T-cell (primary cell): ENCODE data around the gene ITGAE. TPM values are rescaled to one million over a fixed set of nuclear protein-coding genes. Genes with fewer than 3 reads are reported as not detected.

ENCODE experiments used
- ATAC-seq, 4 experiments: fragments of 200-7000 bp in 3 of 4; fragments of 150-1000 bp in 1 of 4; cut with Tn5 transposase; replicated peaks in 1 of 4; 1 replicate in 3 of 4; 2 replicates in 1 of 4; pipeline ENCODE4 v1.10.0; 2021; ENCODE audit warnings: moderate library complexity in 3 of 4, mild to moderate bottlenecking in 2 of 4, moderate number of reproducible peaks in 1 of 4
- CTCF ChIA-PET, 2 donors: fragments of 300-600 bp; sonication (Branson Sonifier 250); formaldehyde crosslinking; loops; one replicate each; lab custom pipeline; 2022; ENCODE audit warnings: antibody characterized with exemption in 2 of 2; lab: Charles Lee
- POLR2A ChIA-PET, 2 donors: fragments of 300-600 bp; sonication (Branson Sonifier 250); formaldehyde crosslinking; loops; one replicate each; lab custom pipeline; 2022; ENCODE audit warnings: antibody characterized with exemption in 2 of 2; lab: Charles Lee
- DNase-seq, 35 experiments: peaks; one replicate each; pipeline versions ENCODE4 v3.0.0 to v3.0.0-alpha.2; 2013 to 2023
- H3K27ac ChIP-seq: one replicate; pipeline ENCODE4 v1.5.1; 2013; ENCODE audit warnings: low read length
- H3K27me3 ChIP-seq, 2 experiments: replicated peaks in 1 of 2; 1 replicate in 1 of 2; 2 replicates in 1 of 2; pipeline versions ENCODE4 v1.6.1 to v1.7.0; 2013; ENCODE audit warnings: low read length in 1 of 2, mixed read lengths in 1 of 2; ENCODE audit not compliant: control insufficient read depth in 2 of 2, insufficient read depth in 2 of 2; ENCODE audit errors: extremely low read depth in 1 of 2
- H3K36me3 ChIP-seq, 2 donors: 1 replicate in 1 of 2; 2 replicates in 1 of 2; pipeline versions ENCODE4 v1.6.1 to v1.7.0; 2013; ENCODE audit warnings: low read length in 1 of 2; ENCODE audit not compliant: control insufficient read depth in 2 of 2, insufficient read depth in 1 of 2; ENCODE audit errors: extremely low read depth in 1 of 2
- H3K4me1 ChIP-seq, 2 experiments: 1 replicate in 1 of 2; 2 replicates in 1 of 2; pipeline versions ENCODE4 v1.6.1 to v1.7.0; 2013; ENCODE audit warnings: low read length in 2 of 2, mixed read lengths in 1 of 2; ENCODE audit not compliant: insufficient read depth in 2 of 2, control insufficient read depth in 1 of 2; ENCODE audit errors: extremely low read depth in 1 of 2
- H3K4me3 ChIP-seq, 2 donors: 1 replicate in 1 of 2; 2 replicates in 1 of 2; pipeline versions ENCODE4 v1.5.1 to v1.7.0; 2013; ENCODE audit warnings: mild to moderate bottlenecking in 2 of 2, low read length in 1 of 2, moderate library complexity in 1 of 2; ENCODE audit not compliant: control insufficient read depth in 1 of 2; ENCODE audit errors: extremely low read depth in 1 of 2
- H3K9me3 ChIP-seq: 2 replicates; pipeline ENCODE4 v1.7.0; 2013
- H3K27ac Mint-ChIP-seq, 2 donors: one replicate each; pipeline ENCODE4 v1.8.0; 2020 to 2021; ENCODE audit warnings: mild to moderate bottlenecking in 2 of 2, mixed read lengths in 2 of 2
- H3K27me3 Mint-ChIP-seq, 2 donors: one replicate each; pipeline ENCODE4 v1.8.0; 2021 to 2022; ENCODE audit warnings: mixed read lengths in 2 of 2
- H3K36me3 Mint-ChIP-seq: one replicate; pipeline ENCODE4 v1.8.0; 2021; ENCODE audit warnings: mixed read lengths
- H3K4me1 Mint-ChIP-seq, 3 donors: one replicate each; pipeline ENCODE4 v1.8.0; 2020 to 2022; ENCODE audit warnings: mixed read lengths in 3 of 3, mild to moderate bottlenecking in 1 of 3
- H3K4me3 Mint-ChIP-seq, 3 donors: one replicate each; pipeline ENCODE4 v1.8.0; 2020 to 2022; ENCODE audit warnings: mild to moderate bottlenecking in 3 of 3, mixed read lengths in 3 of 3, moderate library complexity in 3 of 3
- H3K9me3 Mint-ChIP-seq, 3 donors: one replicate each; pipeline ENCODE4 v1.8.0; 2020 to 2022; ENCODE audit warnings: mixed read lengths in 3 of 3
- WGBS: methylation state at CpG from one replicate; pipeline ENCODE4 v1.1.5; 2013; ENCODE audit warnings: missing lambda C conversion rate; ENCODE audit not compliant: insufficient coverage; 5-methylcytosine and 5-hydroxymethylcytosine counted together
- total RNA-seq, 35 experiments: library from RNA in 6 of 35; stranded (reverse) in 6 of 35; fragments of 120-200 nt in 1 of 35; gene quantifications; one replicate each; pipeline versions ENCODE4 v1.2.1 to v1.2.4 and lab custom pipeline; 2013 to 2026

Gene ITGAE
- total RNA-seq, 5 donors from 2014 or later (not counting 1 experiment from before 2014, with no cell fraction given) = 13.0 to 40.0 (median 25.2) TPM

GRCh38 chr17:3667366-3668278 lies 133.4 kb downstream of the ITGAE start:
- CTCF ChIA-PET = no interaction called here
- peaks cover 3% of the 10 kb centered on the region for H3K36me3 Mint-ChIP-seq
- Histone ChIP-seq H3K9me3 (no peaks in the 10 kb centered on the region), H3K4me3 (peak overlapping the region; percentile 80 to 100), H3K36me3 (peaks cover 0 to 16% of the 10 kb centered on the region in 2 donors), H3K4me1 (peaks cover 7 to 29% of the 10 kb centered on the region in 2 experiments), H3K27ac (no peak overlapping the region), H3K27me3 (no peaks in the 10 kb centered on the region)
- ATAC-seq = peak; percentile 1 to 13 (median 4)
- H3K9me3 Mint-ChIP-seq = no peaks in the 10 kb centered on the region
- peaks cover 20 to 42% (median 32%) of the 10 kb centered on the region in 3 donors for H3K4me1 Mint-ChIP-seq
- POLR2A ChIA-PET = interaction anchor here in 1 of 2 donors (1.0 kb wide), 1 partner anchor 31 kb away, joined by 4 read pairs; the partner anchor contains the start of genes CTNS and SHPK
- no peak overlapping the region for H3K27ac Mint-ChIP-seq
- H3K4me3 Mint-ChIP-seq = peak overlapping the region; percentile 88 to 92 (median 91)
- no peaks in the 10 kb centered on the region for H3K27me3 Mint-ChIP-seq
- WGBS = 13% methylated on average over 34 of the region's 39 CpGs
- DNase-seq = peak in 3 of 35 experiments; percentile 4 to 22 (median 8)

- ATAC-seq = no peak
- Histone ChIP-seq H3K4me1 (peaks cover 7 to 29% of the 10 kb centered on the region in 2 experiments), H3K4me3 (no peak overlapping the region), H3K9me3 (no peaks in the 10 kb centered on the region), H3K27ac (no peak overlapping the region), H3K27me3 (no peaks in the 10 kb centered on the region), H3K36me3 (peaks cover 0 to 11% of the 10 kb centered on the region in 2 donors)
- no peaks in the 10 kb centered on the region for H3K27me3 Mint-ChIP-seq
- H3K9me3 Mint-ChIP-seq = no peaks in the 10 kb centered on the region
- CTCF ChIA-PET = no interaction called here
- DNase-seq = no peak
- WGBS = 96% methylated on average over 2 of the region's 6 CpGs
- H3K27ac Mint-ChIP-seq = no peak overlapping the region
- H3K36me3 Mint-ChIP-seq = peaks cover 3% of the 10 kb centered on the region
- POLR2A ChIA-PET = interaction anchor here in 1 of 2 donors (1.0 kb wide), 1 partner anchor 30 kb away, joined by 4 read pairs; the partner anchor contains the start of genes CTNS and SHPK
- H3K4me1 Mint-ChIP-seq = peaks cover 20 to 39% (median 26%) of the 10 kb centered on the region in 3 donors
- H3K4me3 Mint-ChIP-seq = peak overlapping the region; percentile 41 to 92 (median 62)
These were observed 134.5 kb downstream of the ITGAE start for GRCh38 chr17:3666516-3666915.

- no peaks in the 10 kb centered on the region for H3K27me3 Mint-ChIP-seq
- Histone ChIP-seq H3K4me1 (peaks cover 7 to 29% of the 10 kb centered on the region in 2 experiments), H3K27me3 (no peaks in the 10 kb centered on the region), H3K4me3 (no peak overlapping the region), H3K27ac (no peak overlapping the region), H3K9me3 (no peaks in the 10 kb centered on the region), H3K36me3 (peaks cover 0 to 8% of the 10 kb centered on the region in 2 donors)
- DNase-seq (no peak), ATAC-seq (no peak)
- POLR2A ChIA-PET = no interaction called here
- H3K4me3 Mint-ChIP-seq = peak overlapping the region; percentile 41 to 92 (median 62)
- peaks cover 3% of the 10 kb centered on the region for H3K36me3 Mint-ChIP-seq
- H3K4me1 Mint-ChIP-seq = peaks cover 20 to 36% (median 26%) of the 10 kb centered on the region in 3 donors
- no peaks in the 10 kb centered on the region for H3K9me3 Mint-ChIP-seq
- WGBS = 74% methylated on average over 3 of the region's 5 CpGs
- no peak overlapping the region for H3K27ac Mint-ChIP-seq
- CTCF ChIA-PET = no interaction called here
These were observed 135.2 kb downstream of the ITGAE start for GRCh38 chr17:3665834-3666233.

Other genes with a start within 250 kb of the ITGAE start
- 1 to 10 TPM in 1 of 5 donors, under 1 TPM in 4; 0.23 to 1.4 (median 0.44) TPM for gene TRPV3, start 243.4 kb downstream of the ITGAE start, total RNA-seq
- gene TRPV1, start 191.8 kb downstream of the ITGAE start, total RNA-seq = 1 to 10 TPM; 4.3 to 8.0 (median 6.0) TPM
- gene SHPK, start 164.9 kb downstream of the ITGAE start, total RNA-seq = 10 to 100 TPM in 3 of 5 donors, 1 to 10 TPM in 2; 6.4 to 12.3 (median 10.5) TPM
- 10 to 100 TPM in 3 of 5 donors, 1 to 10 TPM in 2; 7.1 to 15.9 (median 11.4) TPM for gene CTNS, start 164.4 kb downstream of the ITGAE start, total RNA-seq
- gene TAX1BP3, start 132.6 kb downstream of the ITGAE start, total RNA-seq = 10 to 100 TPM in 3 of 5 donors, 1 to 10 TPM in 2; 9.1 to 15.3 (median 14.6) TPM
- gene EMC6, start 132.4 kb downstream of the ITGAE start, total RNA-seq = 10 to 100 TPM; 22.4 to 36.2 (median 33.6) TPM
- 10 to 100 TPM; 19.6 to 35.6 (median 29.9) TPM for gene P2RX5, start 105.0 kb downstream of the ITGAE start, total RNA-seq
- gene HASPIN, start 77.3 kb downstream of the ITGAE start, total RNA-seq = 1 to 10 TPM in 1 of 5 donors, under 1 TPM in 4; 0.33 to 1.0 (median 0.68) TPM
- gene NCBP3, start 45.1 kb upstream of the ITGAE start, total RNA-seq = 10 to 100 TPM; 35.6 to 55.5 (median 46.7) TPM
- gene CAMKK1, start 91.9 kb upstream of the ITGAE start, total RNA-seq = 10 to 100 TPM in 1 of 5 donors, 1 to 10 TPM in 4; 5.3 to 11.0 (median 6.0) TPM
- 1 to 10 TPM in 3 of 5 donors, under 1 TPM in 2; 0.95 to 3.3 (median 1.2) TPM for gene P2RX1, start 115.3 kb upstream of the ITGAE start, total RNA-seq
- 100 to 1,000 TPM; 228 to 303 (median 248) TPM for gene ATP2A3, start 163.2 kb upstream of the ITGAE start, total RNA-seq